Activated T-helper 2 cell treated with anti-CD3 and anti-CD28 coated beads, Interferon-gamma antibody, Interleukin-2, Interleukin-4, amounts not matched to agents 10 μg/mL and 5 μg/mL and 100 μg/mL, durations not matched to agents 14 hours and 24 hours and 36 hours (primary cell): ENCODE data around the gene TICRR. TPM values are rescaled to one million over a fixed set of nuclear protein-coding genes. Genes with fewer than 3 reads are reported as not detected.
"Not testable (repeated sequence)": the region's sequence is repeated elsewhere in the genome, so short reads cannot be mapped to it uniquely, and the experiment has no call there.

Source experiments
- DNase-seq: peaks from one replicate; pipeline ENCODE4 v3.0.0; 2021; ENCODE audit warnings: low spot score
- H3K27ac Mint-ChIP-seq: one replicate; pipeline ENCODE4 v1.8.0; 2021; ENCODE audit warnings: mixed read lengths
- H3K27me3 Mint-ChIP-seq: one replicate; pipeline ENCODE4 v1.8.0; 2021; ENCODE audit warnings: low read depth, mixed read lengths
- H3K36me3 Mint-ChIP-seq: one replicate; pipeline ENCODE4 v1.8.0; 2021; ENCODE audit warnings: low read depth, mixed read lengths
- H3K4me1 Mint-ChIP-seq: one replicate; pipeline ENCODE4 v1.8.0; 2021; ENCODE audit warnings: low read depth, mixed read lengths
- H3K4me3 Mint-ChIP-seq: one replicate; pipeline ENCODE4 v1.8.0; 2021; ENCODE audit warnings: low read depth, mild to moderate bottlenecking, moderate library complexity, mixed read lengths
- H3K9me3 Mint-ChIP-seq: one replicate; pipeline ENCODE4 v1.8.0; 2021; ENCODE audit warnings: mixed read lengths
- intact Hi-C: fragments of 100-400 bp; cut with micrococcal nuclease; formaldehyde crosslinking; loops from one replicate; pipeline ENCODE4 v1.15.1; 2023
- total RNA-seq: library from RNA; stranded (reverse); gene quantifications from 2 replicates; pipeline ENCODE4 v1.2.3, GENCODE V29; 2022

The TICRR gene
- 18.0 and 18.7 TPM in 2 replicates for total RNA-seq

- intact Hi-C loops = loop anchor here (2.0 to 5.0 kb wide), 2 partner anchors 240 to 317 kb away; partner anchors contain the start of genes AP3S2 and POLG
Measured at GRCh38 chr15:89575146-89575655, at the start of gene TICRR. TSS of gene TICRR (plus strand) at chr15:89575469. CDS start at chr15:89575587, 118 bp downstream.

DNA sequence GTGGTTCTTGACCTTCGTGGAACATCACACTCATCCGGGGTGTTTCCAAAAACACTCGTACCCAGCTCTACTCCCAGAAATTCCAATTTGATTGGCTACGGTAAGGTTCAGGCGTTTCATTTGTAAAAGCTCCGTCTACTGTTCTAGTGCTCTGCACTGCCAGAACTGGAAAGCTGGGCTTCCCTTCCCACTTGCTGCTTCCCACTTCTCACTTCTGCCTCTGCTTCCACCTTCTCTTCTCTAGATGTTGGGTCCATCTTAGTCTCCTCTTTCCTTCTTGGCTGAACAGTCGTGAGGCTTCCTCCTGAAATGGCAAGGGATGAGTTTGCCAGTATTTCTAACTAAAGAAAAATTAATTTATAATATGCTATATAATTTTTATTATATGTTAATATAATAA, 49.1 kb upstream of the TICRR start:
- no peaks in the 10 kb centered on the region for H3K4me1 Mint-ChIP-seq
- DNase-seq = no peak
- H3K4me3 Mint-ChIP-seq = no peak overlapping the region
- H3K36me3 Mint-ChIP-seq = no peaks in the 10 kb centered on the region
- intact Hi-C loops = no loop called here
- no peaks in the 10 kb centered on the region for H3K9me3 Mint-ChIP-seq
- no peak overlapping the region for H3K27ac Mint-ChIP-seq
- H3K27me3 Mint-ChIP-seq = peaks cover 2% of the 10 kb centered on the region

More at GRCh38 chr15:89575146-89575655, at the start of gene TICRR:
- H3K4me1 Mint-ChIP-seq = peaks cover 28% of the 10 kb centered on the region
- peaks cover 33% of the 10 kb centered on the region for H3K36me3 Mint-ChIP-seq
- peaks cover 14% of the 10 kb centered on the region for H3K27me3 Mint-ChIP-seq
- H3K4me3 Mint-ChIP-seq = peak within 1 kb of the TSS; percentile 92
- peak within 1 kb of the TSS; percentile 77 for H3K27ac Mint-ChIP-seq
- H3K9me3 Mint-ChIP-seq = no peaks in the 10 kb centered on the region
- peak; percentile 97 for DNase-seq

- no peaks in the 10 kb centered on the region for H3K4me1 Mint-ChIP-seq
- H3K4me3 Mint-ChIP-seq = no peak overlapping the region
- H3K27ac Mint-ChIP-seq = no peak overlapping the region
- no peaks in the 10 kb centered on the region for H3K36me3 Mint-ChIP-seq
- H3K9me3 Mint-ChIP-seq = no peaks in the 10 kb centered on the region
- peaks cover 2% of the 10 kb centered on the region for H3K27me3 Mint-ChIP-seq
- no peak for DNase-seq
- intact Hi-C loops = no loop called here
Measured at GRCh38 chr15:89526601-89527441, 48.4 kb upstream of the TICRR start.

DNA sequence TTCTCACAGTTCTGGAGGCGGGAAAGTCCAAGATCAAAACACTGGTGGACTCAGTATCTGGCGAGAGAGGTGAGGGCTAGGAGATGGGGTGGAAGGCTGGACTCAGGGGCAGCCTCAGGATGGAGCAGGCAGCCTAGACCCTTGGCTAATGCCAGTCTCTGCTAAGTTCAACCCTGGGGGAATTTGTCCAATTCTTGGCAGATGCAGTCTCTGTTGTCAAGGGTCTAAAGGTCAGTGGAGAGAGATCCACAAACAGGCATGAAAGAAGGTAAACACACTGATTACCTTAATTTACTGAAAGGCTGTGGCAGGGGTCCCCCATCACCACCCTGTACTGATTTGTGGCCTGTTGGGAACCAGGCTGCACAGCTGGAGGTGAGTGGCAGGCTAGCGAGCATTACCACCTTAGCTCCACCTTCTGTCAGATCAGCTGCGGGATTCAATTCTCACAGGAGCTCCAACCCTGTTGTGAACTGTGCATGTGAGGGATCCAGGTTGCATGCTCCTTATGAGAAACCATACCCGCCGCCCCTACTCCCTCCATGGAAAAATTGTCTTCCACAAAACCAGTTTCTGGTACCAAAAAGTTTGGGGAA, 46.4 kb upstream of the TICRR start:
- intact Hi-C loops = no loop called here
- Mint-ChIP-seq H3K27ac (no peak overlapping the region), H3K4me3 (no peak overlapping the region), H3K9me3 (no peaks in the 10 kb centered on the region), H3K36me3 (no peaks in the 10 kb centered on the region), H3K4me1 (no peaks in the 10 kb centered on the region), H3K27me3 (peaks cover 4% of the 10 kb centered on the region)
- DNase-seq = no peak

DNA sequence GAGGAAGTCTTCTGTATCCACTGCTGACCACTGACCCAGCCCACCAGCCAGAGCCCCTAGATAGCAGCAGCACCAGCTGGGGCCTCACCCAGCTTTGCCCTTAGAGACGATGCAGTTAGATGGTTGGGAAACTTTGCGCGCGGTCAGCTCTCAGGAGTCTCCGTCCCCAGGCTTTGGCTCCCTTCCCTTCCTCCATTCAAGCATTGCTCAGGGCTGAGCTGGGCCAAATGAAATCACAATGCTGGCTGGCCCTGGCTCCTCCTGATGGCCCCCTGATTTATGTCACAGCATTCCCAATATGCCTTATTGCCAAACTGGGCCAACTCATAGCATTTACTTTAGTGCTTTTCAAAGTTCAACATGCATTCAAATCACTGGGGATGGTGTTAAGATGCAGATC, 44.3 kb upstream of the TICRR start:
- peaks cover 14% of the 10 kb centered on the region for H3K27me3 Mint-ChIP-seq
- no peak for DNase-seq
- H3K27ac Mint-ChIP-seq = no peak overlapping the region
- H3K4me3 Mint-ChIP-seq = no peak overlapping the region
- H3K9me3 Mint-ChIP-seq = no peaks in the 10 kb centered on the region
- H3K4me1 Mint-ChIP-seq = no peaks in the 10 kb centered on the region
- intact Hi-C loops = no loop called here
- H3K36me3 Mint-ChIP-seq = no peaks in the 10 kb centered on the region

GRCh38 chr15:89531796-89532537, 43.3 kb upstream of the TICRR start:
- Mint-ChIP-seq H3K4me3 (no peak overlapping the region), H3K36me3 (no peaks in the 10 kb centered on the region), H3K9me3 (no peaks in the 10 kb centered on the region), H3K27ac (no peak overlapping the region), H3K27me3 (peaks cover 14% of the 10 kb centered on the region), H3K4me1 (no peaks in the 10 kb centered on the region)
- intact Hi-C loops = no loop called here
- no peak for DNase-seq

DNA sequence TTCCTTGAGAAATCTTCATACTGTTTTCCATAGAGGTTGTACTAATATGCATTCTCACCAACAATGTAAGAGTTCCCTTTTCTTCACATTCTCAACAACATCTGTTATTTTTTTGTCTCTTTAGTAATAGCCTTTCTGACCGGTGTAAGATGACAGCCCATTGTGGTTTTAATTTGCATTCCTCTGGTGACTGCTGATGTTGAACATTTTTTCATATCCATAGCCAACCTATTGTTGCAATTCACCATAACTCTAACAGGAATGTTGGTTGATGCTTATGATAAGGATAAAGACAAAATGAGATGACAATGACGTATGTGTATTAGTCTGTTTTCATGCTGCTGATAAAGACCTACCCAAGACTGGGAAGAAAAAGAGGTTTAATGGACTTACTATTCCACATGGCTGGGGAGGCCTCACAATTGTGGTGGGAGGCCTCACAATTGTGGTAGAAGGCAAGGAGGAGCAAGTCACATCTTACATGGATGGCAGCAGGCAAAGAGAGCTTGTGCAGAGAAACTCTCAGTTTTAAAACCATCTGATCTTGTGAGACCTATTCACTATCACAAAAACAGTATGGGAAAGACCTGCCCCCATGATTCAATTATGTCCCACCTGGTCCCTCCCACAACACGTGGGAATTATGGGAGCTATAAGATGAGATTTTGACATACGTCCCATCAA, 41.3 kb upstream of the TICRR start:
- no peak for DNase-seq
- no peaks in the 10 kb centered on the region for H3K4me1 Mint-ChIP-seq
- H3K9me3 Mint-ChIP-seq = peaks cover 3% of the 10 kb centered on the region
- H3K4me3 Mint-ChIP-seq = no peak overlapping the region
- H3K27me3 Mint-ChIP-seq = peaks cover 16% of the 10 kb centered on the region
- no peak overlapping the region for H3K27ac Mint-ChIP-seq
- intact Hi-C loops = no loop called here
- no peaks in the 10 kb centered on the region for H3K36me3 Mint-ChIP-seq

- no peaks in the 10 kb centered on the region for H3K4me1 Mint-ChIP-seq
- H3K4me3 Mint-ChIP-seq = no peak overlapping the region
- DNase-seq = no peak
- H3K27me3 Mint-ChIP-seq = peaks cover 16% of the 10 kb centered on the region
- intact Hi-C loops = no loop called here
- H3K9me3 Mint-ChIP-seq = peaks cover 3% of the 10 kb centered on the region
- no peak overlapping the region for H3K27ac Mint-ChIP-seq
- no peaks in the 10 kb centered on the region for H3K36me3 Mint-ChIP-seq
Measured at GRCh38 chr15:89539027-89539426, 36.2 kb upstream of the TICRR start.

GRCh38 chr15:89542369-89542768, 32.9 kb upstream of the TICRR start:
- no peak overlapping the region for H3K4me3 Mint-ChIP-seq
- H3K27ac Mint-ChIP-seq = no peak overlapping the region
- no peak for DNase-seq
- no peaks in the 10 kb centered on the region for H3K36me3 Mint-ChIP-seq
- peaks cover 3% of the 10 kb centered on the region for H3K9me3 Mint-ChIP-seq
- peaks cover 9% of the 10 kb centered on the region for H3K27me3 Mint-ChIP-seq
- intact Hi-C loops = no loop called here
- no peaks in the 10 kb centered on the region for H3K4me1 Mint-ChIP-seq

- no peak for DNase-seq
- H3K9me3 Mint-ChIP-seq = no peaks in the 10 kb centered on the region
- no peaks in the 10 kb centered on the region for H3K36me3 Mint-ChIP-seq
- no peaks in the 10 kb centered on the region for H3K4me1 Mint-ChIP-seq
- H3K27ac Mint-ChIP-seq = no peak overlapping the region
- intact Hi-C loops = no loop called here
- H3K27me3 Mint-ChIP-seq = peaks cover 7% of the 10 kb centered on the region
- H3K4me3 Mint-ChIP-seq = no peak overlapping the region
Measured at GRCh38 chr15:89543389-89543788, 31.9 kb upstream of the TICRR start.

- H3K27me3 Mint-ChIP-seq, H3K4me1 Mint-ChIP-seq, intact Hi-C loops, DNase-seq, H3K4me3 Mint-ChIP-seq, H3K36me3 Mint-ChIP-seq, H3K9me3 Mint-ChIP-seq, H3K27ac Mint-ChIP-seq: not testable (repeated sequence)
Measured at GRCh38 chr15:89549138-89549537, 26.1 kb upstream of the TICRR start.

GRCh38 chr15:89550427-89550826, 24.8 kb upstream of the TICRR start:
- Mint-ChIP-seq H3K36me3 (no peaks in the 10 kb centered on the region), H3K27me3 (peaks cover 3% of the 10 kb centered on the region), H3K4me1 (peaks cover 3% of the 10 kb centered on the region), H3K27ac (no peak overlapping the region), H3K4me3 (no peak overlapping the region), H3K9me3 (peaks cover 5% of the 10 kb centered on the region)
- no peak for DNase-seq
- intact Hi-C loops = no loop called here
